NB4 (cell line): ENCODE data around the gene ZNF620.

Experiments
- DNase-seq: peaks from one replicate; pipeline ENCODE4 v3.0.0; 2010; ENCODE audit warnings: low read depth
- H3K4me3 ChIP-seq: one replicate; pipeline ENCODE4 v1.5.1; 2011; ENCODE audit warnings: mild to moderate bottlenecking, low read depth, low read length, moderate library complexity
- MYC ChIP-seq: IDR thresholded peaks from 2 replicates; pipeline ENCODE4 v1.6.1; 2011; ENCODE audit warnings: low read depth, low read length
- POLR2A ChIP-seq: IDR thresholded peaks from 2 replicates; pipeline ENCODE4 v1.6.1; 2011; ENCODE audit warnings: mild to moderate bottlenecking; ENCODE audit not compliant: insufficient read length; ENCODE audit errors: extremely low read depth
- TF ChIP-seq, protein P1 (sequence below): IDR thresholded peaks from 2 replicates; pipeline ENCODE4 v1.6.1; 2011; ENCODE audit warnings: low read depth, low read length
- TF ChIP-seq, protein P2 (sequence below): IDR thresholded peaks from one replicate; pipeline ENCODE4 v1.5.1; 2012; ENCODE audit warnings: low read depth, low read length

The ZNF620 gene

GRCh38 chr3:40499952-40500351 lies 5.9 kb upstream of the ZNF620 start:
- TF ChIP-seq, protein P1, sequence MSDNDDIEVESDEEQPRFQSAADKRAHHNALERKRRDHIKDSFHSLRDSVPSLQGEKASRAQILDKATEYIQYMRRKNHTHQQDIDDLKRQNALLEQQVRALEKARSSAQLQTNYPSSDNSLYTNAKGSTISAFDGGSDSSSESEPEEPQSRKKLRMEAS, result no peak
- TF ChIP-seq, protein P2, sequence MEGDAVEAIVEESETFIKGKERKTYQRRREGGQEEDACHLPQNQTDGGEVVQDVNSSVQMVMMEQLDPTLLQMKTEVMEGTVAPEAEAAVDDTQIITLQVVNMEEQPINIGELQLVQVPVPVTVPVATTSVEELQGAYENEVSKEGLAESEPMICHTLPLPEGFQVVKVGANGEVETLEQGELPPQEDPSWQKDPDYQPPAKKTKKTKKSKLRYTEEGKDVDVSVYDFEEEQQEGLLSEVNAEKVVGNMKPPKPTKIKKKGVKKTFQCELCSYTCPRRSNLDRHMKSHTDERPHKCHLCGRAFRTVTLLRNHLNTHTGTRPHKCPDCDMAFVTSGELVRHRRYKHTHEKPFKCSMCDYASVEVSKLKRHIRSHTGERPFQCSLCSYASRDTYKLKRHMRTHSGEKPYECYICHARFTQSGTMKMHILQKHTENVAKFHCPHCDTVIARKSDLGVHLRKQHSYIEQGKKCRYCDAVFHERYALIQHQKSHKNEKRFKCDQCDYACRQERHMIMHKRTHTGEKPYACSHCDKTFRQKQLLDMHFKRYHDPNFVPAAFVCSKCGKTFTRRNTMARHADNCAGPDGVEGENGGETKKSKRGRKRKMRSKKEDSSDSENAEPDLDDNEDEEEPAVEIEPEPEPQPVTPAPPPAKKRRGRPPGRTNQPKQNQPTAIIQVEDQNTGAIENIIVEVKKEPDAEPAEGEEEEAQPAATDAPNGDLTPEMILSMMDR, result no peak
- TF ChIP-seq POLR2A (no peak), MYC (no peak)
- no peak overlapping the region for H3K4me3 ChIP-seq

DNA sequence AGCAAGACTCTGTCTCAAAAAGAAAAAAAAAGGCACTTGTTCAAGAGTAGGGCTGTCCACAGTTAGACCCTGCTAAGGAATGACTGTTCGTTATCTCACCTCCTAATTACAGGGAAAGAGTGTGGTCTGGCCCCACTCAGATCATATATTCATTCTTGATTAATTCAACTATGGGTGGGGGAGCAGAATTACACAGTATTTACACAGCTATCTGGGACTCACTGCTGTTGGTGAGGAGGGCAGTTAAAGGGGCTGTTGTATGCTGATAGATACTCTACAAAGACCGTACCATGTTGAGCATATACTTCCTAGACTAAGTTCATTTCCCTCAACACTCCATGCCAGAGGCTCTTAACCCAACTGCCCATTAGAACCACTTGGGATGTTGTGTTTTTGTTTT lies 3.8 kb upstream of the ZNF620 start:
- TF ChIP-seq MYC (no peak), POLR2A (no peak)
- TF ChIP-seq, protein P1, result no peak
- TF ChIP-seq, protein P2, result no peak
- no peak overlapping the region for H3K4me3 ChIP-seq
- DNase-seq, result no peak

More at GRCh38 chr3:40499952-40500351, 5.9 kb upstream of the ZNF620 start:
- DNase-seq, result no peak

DNA sequence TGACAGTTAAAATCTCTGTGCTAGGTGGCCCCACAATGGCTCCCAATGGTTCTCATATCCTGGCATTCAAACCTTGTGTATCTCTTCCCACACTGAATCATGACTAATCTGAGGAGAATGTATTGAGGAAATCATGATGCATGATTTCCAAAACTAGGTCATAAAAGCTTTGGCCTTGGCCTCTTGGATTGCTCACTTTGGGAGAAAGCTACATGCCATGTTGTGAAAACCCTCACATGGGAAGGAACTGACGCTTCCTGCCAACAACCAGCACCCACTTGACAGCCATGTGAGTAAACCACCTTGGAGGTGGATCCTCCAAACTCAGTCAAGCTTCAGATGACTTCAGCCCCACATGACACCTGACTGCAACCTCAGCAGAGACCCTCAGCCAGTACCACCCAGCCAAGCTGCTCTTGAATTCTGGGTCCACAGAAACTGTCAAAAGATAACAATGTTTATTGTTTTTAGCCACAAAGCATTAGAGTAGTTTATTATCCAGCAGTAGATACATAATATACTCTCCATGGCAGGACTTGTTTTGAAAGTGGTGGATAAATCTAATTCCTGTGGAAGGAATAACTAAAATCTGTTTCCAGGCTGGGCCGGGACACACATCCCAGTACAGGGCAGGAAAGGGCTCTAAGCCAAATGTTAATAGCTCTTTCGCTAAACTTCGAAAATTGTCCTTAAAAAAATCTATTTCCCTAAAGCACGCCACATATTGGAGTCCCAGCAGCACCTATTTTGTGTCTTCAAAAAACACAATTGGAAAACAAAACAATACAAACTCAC lies 1.0 kb upstream of the ZNF620 start:
- TF ChIP-seq, protein P1, result no peak
- TF ChIP-seq MYC (no peak), POLR2A (no peak)
- TF ChIP-seq, protein P2, result no peak
- no peak for DNase-seq
- H3K4me3 ChIP-seq, result peak overlapping the region; percentile 80

- TF ChIP-seq, protein P1, result no peak
- TF ChIP-seq, protein P2, result no peak
- TF ChIP-seq POLR2A (no peak), MYC (no peak)
- no peak overlapping the region for H3K4me3 ChIP-seq
- no peak for DNase-seq
Observed at GRCh38 chr3:40511031-40511718, 5.3 kb downstream of the ZNF620 start.

GRCh38 chr3:40516201-40516600 lies 10.4 kb downstream of the ZNF620 start:
- no peak overlapping the region for H3K4me3 ChIP-seq
- TF ChIP-seq, protein P1, result no peak
- no peak for DNase-seq

DNA sequence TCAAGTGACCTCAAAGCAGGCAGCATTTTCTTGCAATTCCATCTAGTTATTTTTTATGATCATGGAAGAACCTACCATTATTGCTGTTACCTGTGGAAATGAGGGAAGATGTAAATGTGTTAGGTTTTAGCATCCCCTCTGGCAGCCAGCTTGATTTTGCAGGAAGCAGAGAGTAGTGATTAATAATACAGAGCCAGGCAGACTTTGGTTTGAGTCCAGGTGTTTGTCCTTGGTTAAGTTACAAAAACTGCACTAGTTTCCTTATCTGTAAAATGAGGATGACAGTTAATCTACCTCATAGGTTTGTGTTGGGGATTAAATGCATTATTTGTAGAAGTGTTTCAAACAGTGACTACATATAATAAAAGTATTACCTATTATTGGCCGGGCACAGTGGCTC lies 12.2 kb downstream of the ZNF620 start:
- no peak overlapping the region for H3K4me3 ChIP-seq
- DNase-seq, result no peak
- TF ChIP-seq, protein P2, result no peak
- TF ChIP-seq, protein P1, result no peak
- no peak for TF ChIP-seq MYC
- TF ChIP-seq POLR2A, result no peak
